IPS-15b (cell line): ENCODE measurements around the gene SFRP4.

Experiments used
- H3K27me3 ChIP-seq: one replicate; pipeline ENCODE4 v1.6.1; 2013; ENCODE audit warnings: low read length; ENCODE audit not compliant: control insufficient read depth, insufficient read depth
- H3K36me3 ChIP-seq: one replicate; pipeline ENCODE4 v1.6.1; 2013; ENCODE audit warnings: low read length; ENCODE audit not compliant: control insufficient read depth, insufficient read depth
- H3K4me1 ChIP-seq: one replicate; pipeline ENCODE4 v1.6.1; 2013; ENCODE audit warnings: mild to moderate bottlenecking, low read length; ENCODE audit not compliant: control insufficient read depth, insufficient read depth
- H3K4me3 ChIP-seq: one replicate; pipeline ENCODE4 v1.5.1; 2013; ENCODE audit warnings: low read depth, low read length
- H3K9ac ChIP-seq: one replicate; pipeline ENCODE4 v1.6.1; 2013; ENCODE audit warnings: low read depth, mild to moderate bottlenecking, low read length
- H3K9me3 ChIP-seq: one replicate; pipeline ENCODE4 v1.6.1; 2013; ENCODE audit warnings: mild to moderate bottlenecking, low read length; ENCODE audit not compliant: control insufficient read depth, insufficient read depth

SFRP4 gene

GRCh38 chr7:37944737-37945054 lies 28.1 kb upstream of the SFRP4 start:
- peaks cover 5% of the 10 kb centered on the region for H3K4me1 ChIP-seq
- H3K27me3 ChIP-seq, result no peaks in the 10 kb centered on the region
- H3K36me3 ChIP-seq, result no peaks in the 10 kb centered on the region
- no peak overlapping the region for H3K4me3 ChIP-seq
- H3K9ac ChIP-seq, result no peak overlapping the region
- no peaks in the 10 kb centered on the region for H3K9me3 ChIP-seq

- H3K27me3 ChIP-seq, result no peaks in the 10 kb centered on the region
- H3K4me3 ChIP-seq, result no peak overlapping the region
- peaks cover 5% of the 10 kb centered on the region for H3K4me1 ChIP-seq
- H3K9ac ChIP-seq, result no peak overlapping the region
- no peaks in the 10 kb centered on the region for H3K9me3 ChIP-seq
- H3K36me3 ChIP-seq, result no peaks in the 10 kb centered on the region
Measured at GRCh38 chr7:37943905-37944736, 27.5 kb upstream of the SFRP4 start.

- peaks cover 5% of the 10 kb centered on the region for H3K4me1 ChIP-seq
- no peak overlapping the region for H3K9ac ChIP-seq
- no peaks in the 10 kb centered on the region for H3K9me3 ChIP-seq
- H3K36me3 ChIP-seq, result no peaks in the 10 kb centered on the region
- H3K4me3 ChIP-seq, result no peak overlapping the region
- no peaks in the 10 kb centered on the region for H3K27me3 ChIP-seq
Measured at GRCh38 chr7:37942934-37943610, 26.5 kb upstream of the SFRP4 start.

- Histone ChIP-seq H3K36me3 (no peaks in the 10 kb centered on the region), H3K4me1 (no peaks in the 10 kb centered on the region), H3K9ac (no peak overlapping the region), H3K9me3 (no peaks in the 10 kb centered on the region), H3K27me3 (no peaks in the 10 kb centered on the region), H3K4me3 (no peak overlapping the region)
Measured at GRCh38 chr7:37933018-37933566, 16.5 kb upstream of the SFRP4 start.

- no peaks in the 10 kb centered on the region for H3K4me1 ChIP-seq
- H3K9ac ChIP-seq, result no peak overlapping the region
- H3K9me3 ChIP-seq, result no peaks in the 10 kb centered on the region
- H3K27me3 ChIP-seq, result no peaks in the 10 kb centered on the region
- no peaks in the 10 kb centered on the region for H3K36me3 ChIP-seq
- no peak overlapping the region for H3K4me3 ChIP-seq
Measured at GRCh38 chr7:37932543-37932942, 15.9 kb upstream of the SFRP4 start.

GRCh38 chr7:37930226-37930948 lies 13.8 kb upstream of the SFRP4 start:
- no peaks in the 10 kb centered on the region for H3K9me3 ChIP-seq
- H3K9ac ChIP-seq, result no peak overlapping the region
- H3K4me1 ChIP-seq, result no peaks in the 10 kb centered on the region
- no peaks in the 10 kb centered on the region for H3K27me3 ChIP-seq
- H3K4me3 ChIP-seq, result no peak overlapping the region
- H3K36me3 ChIP-seq, result no peaks in the 10 kb centered on the region

- H3K27me3 ChIP-seq, result no peaks in the 10 kb centered on the region
- H3K4me3 ChIP-seq, result no peak overlapping the region
- no peak overlapping the region for H3K9ac ChIP-seq
- no peaks in the 10 kb centered on the region for H3K4me1 ChIP-seq
- H3K36me3 ChIP-seq, result no peaks in the 10 kb centered on the region
- no peaks in the 10 kb centered on the region for H3K9me3 ChIP-seq
Measured at GRCh38 chr7:37928878-37929277, 12.3 kb upstream of the SFRP4 start.

GRCh38 chr7:37927773-37928444 lies 11.3 kb upstream of the SFRP4 start:
- Histone ChIP-seq H3K4me1 (no peaks in the 10 kb centered on the region), H3K27me3 (no peaks in the 10 kb centered on the region), H3K9me3 (no peaks in the 10 kb centered on the region), H3K4me3 (no peak overlapping the region), H3K9ac (no peak overlapping the region), H3K36me3 (no peaks in the 10 kb centered on the region)

GRCh38 chr7:37925620-37926019 lies 9.0 kb upstream of the SFRP4 start:
- no peaks in the 10 kb centered on the region for H3K4me1 ChIP-seq
- peaks cover 7% of the 10 kb centered on the region for H3K27me3 ChIP-seq
- no peaks in the 10 kb centered on the region for H3K36me3 ChIP-seq
- no peak overlapping the region for H3K4me3 ChIP-seq
- H3K9ac ChIP-seq, result no peak overlapping the region
- H3K9me3 ChIP-seq, result no peaks in the 10 kb centered on the region

- Histone ChIP-seq H3K4me3 (no peak overlapping the region), H3K36me3 (no peaks in the 10 kb centered on the region), H3K9ac (no peak overlapping the region), H3K27me3 (peaks cover 15% of the 10 kb centered on the region), H3K9me3 (no peaks in the 10 kb centered on the region), H3K4me1 (no peaks in the 10 kb centered on the region)
Measured at GRCh38 chr7:37924491-37925041, 7.9 kb upstream of the SFRP4 start.

GRCh38 chr7:37923996-37924395 lies 7.4 kb upstream of the SFRP4 start:
- Histone ChIP-seq H3K27me3 (peaks cover 21% of the 10 kb centered on the region), H3K36me3 (no peaks in the 10 kb centered on the region), H3K4me3 (no peak overlapping the region), H3K9ac (no peak overlapping the region), H3K9me3 (no peaks in the 10 kb centered on the region), H3K4me1 (no peaks in the 10 kb centered on the region)
